Measurements from ENCODE around the gene LRRC61. TPM values are rescaled to one million over a fixed set of nuclear protein-coding genes. Genes with fewer than 3 reads are reported as not detected.

LRRC61 gene, protein sequence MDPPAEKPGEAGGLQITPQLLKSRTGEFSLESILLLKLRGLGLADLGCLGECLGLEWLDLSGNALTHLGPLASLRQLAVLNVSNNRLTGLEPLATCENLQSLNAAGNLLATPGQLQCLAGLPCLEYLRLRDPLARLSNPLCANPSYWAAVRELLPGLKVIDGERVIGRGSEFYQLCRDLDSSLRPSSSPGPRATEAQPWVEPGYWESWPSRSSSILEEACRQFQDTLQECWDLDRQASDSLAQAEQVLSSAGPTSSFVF
- 0.67 and 2.2 TPM in 2 replicates for polyA plus RNA-seq

DNA sequence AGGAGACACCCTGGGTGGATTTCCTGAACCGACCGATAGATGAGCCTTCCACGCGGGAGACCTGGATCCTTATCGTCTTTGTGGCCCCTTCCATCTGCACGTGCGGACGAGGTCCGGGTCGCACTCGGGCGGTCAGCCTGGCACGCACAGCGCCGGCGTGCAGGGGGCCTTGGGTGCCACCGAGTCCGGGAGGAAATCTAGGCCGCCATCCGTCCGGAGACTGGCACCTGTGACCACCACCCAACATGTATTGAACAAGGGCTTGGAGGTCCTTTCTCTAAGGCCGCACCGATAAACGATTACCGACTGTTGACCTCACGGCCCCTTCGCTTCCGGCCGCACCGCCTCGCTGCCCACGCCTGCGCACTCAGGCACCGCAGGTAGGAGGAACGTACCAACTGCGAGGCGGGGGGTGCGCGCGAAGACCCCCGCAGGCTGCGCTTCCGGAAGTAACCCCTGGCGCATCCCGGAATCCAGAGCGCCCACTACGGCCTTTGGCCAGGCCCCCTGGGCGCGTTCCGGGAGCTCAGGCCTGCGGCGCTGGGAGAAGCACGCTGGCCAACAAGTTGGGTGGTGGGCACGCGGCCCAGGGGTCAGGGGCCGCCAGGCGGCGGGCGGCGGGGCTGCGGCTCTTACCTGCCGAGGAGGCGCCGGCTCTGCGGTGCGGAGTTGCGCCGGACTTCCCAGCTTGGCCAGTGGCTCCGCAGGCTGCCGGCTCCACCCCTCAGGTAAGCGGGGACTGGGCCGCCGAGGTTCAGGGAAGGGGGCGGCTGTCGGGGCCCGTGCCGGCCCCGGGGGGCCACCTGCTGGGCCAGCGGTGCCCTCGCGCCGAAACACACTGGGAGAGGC is at the start of gene LRRC61, which contains the start of gene ACTR3C:
Gene LRRC61, plus strand, starts transcription at position 523 of the 849 bp plus-strand sequence. CDS start 13,507 bp downstream, outside the sequence.
Gene ACTR3C, minus strand, starts transcription at position 713 of the 849 bp plus-strand sequence. CDS start 28,249 bp downstream, outside the sequence.

DNA sequence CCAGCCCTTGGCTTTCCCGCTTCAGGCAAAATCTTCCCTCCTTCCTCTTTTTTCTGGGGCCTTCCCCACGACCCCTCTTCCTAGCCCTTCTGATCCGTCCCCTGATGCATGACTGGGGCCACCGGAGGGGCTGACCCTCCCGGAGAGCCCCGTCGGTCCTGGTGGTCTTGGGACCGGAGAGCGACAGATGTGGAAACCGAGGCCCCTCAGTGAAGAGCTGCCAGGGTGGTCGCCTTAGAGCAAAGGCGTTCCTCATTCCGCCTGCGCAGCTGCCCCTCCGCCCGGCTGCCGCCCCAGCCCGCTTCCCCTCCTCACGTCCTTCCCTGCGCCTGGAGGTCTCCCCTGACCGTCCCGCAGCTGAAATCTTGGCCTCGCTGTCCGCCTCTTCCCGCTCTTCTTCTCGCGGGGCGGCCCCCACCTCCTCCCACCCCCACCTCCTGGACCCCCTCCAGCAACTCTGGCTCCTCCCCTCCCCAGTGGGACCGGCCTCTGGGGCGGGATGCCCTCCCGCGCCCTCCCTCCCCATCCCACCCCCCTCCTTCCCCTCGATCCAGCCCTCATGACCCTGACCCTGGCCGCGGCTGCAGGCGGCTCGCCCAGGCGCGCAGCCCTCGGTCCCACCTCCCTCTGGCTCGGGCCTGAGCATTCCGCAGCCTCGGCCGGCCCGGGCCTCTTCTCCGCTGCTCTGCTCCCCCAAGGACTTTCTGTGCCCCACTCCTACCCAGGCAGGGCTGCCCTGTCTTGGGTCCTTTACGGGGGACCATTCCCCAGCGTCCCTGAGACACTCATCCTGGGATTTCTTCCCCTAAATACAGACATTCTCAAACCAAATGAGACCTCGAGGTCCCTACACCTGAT is 18.3 kb downstream of the LRRC61 start, which contains the start of gene RARRES2:
Gene RARRES2, minus strand, starts transcription at position 367 of the 858 bp plus-strand sequence. CDS start 1,020 bp downstream, outside the sequence.

DNA sequence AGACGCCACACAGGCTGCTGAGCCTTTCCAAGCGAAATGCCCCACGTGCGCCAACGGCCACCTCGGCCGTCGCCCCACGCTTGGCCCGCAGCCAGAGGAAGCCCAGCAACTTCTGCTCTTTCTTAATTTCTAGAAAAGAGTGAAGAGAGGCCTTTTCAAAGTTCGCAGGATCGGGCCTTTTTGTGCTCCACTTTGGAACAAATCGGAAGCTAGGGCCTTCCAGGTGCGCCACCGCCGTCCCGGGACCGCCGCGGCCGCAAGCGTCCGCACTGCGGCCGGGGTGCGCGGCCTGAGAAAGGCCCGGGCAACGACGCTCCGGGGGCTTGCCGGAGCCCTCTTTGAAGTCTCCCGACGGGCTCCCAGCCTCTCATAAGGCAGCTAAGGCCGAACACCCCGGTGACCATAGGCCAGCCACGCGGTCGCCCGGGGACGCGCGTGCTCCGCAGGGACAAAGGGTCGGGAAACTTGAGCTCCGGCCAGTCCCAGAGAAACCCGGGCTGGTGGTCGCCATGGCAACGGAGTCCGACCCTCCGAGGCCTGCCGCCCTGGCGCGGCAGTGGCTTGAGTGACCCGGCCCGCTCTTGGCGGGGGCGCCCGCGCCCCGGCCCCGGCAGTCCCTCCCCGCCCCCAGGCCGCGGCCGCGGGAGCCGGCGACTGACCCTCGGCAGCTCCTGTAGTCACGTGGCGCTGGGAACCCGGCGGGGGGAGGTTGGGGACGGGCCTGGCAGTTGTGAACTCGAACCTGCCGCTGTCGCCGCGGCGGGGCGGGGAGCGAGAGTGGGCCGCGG is 45.1 kb downstream of the LRRC61 start, which contains the start of gene REPIN1:
Gene REPIN1, plus strand, starts transcription at position 727 of the 788 bp plus-strand sequence. CDS start 890 bp downstream, outside the sequence.

DNA sequence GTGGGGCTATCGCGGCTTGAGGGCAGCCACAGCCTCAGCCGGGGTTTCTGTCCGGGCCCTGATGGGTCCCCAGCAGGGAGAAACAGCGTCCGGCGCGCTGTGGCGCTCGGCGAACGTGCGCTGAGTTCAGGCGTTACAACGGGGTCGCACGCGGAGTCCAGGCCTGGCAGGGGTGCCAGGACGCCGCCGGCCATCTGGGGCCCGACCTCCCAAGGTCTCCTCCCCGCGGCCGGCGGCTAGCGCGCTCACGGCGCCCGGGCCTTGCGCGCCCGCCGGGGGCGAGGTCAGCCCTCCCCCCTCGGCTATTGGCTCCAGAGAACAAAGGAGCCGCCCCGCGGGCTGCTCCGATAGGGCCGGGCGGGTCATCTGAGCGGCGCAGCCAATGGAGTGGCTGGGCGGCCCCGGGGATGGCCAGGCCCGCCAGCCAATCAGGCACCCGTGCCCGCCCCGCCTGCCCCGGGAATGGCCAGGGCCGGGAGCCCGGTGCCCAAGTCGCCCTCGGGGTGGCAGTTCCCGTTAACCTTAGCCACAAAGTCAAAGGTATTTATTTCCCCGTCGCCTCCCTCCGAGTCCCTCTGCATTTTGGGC is 55.8 kb downstream of the LRRC61 start, which contains the start of gene ZNF775:
Gene ZNF775, plus strand, starts transcription at position 478 of the 588 bp plus-strand sequence. CDS start 9,141 bp downstream, outside the sequence.

Other genes with a start within 250 kb of the LRRC61 start
- 27.7 and 40.6 TPM in 2 replicates for gene ACTR3C, start 190 bp downstream of the LRRC61 start, polyA plus RNA-seq
- 1.3 and 1.9 TPM in 2 replicates for gene RARRES2, start 18.3 kb downstream of the LRRC61 start, polyA plus RNA-seq
- 7.0 and 15.3 TPM in 2 replicates for gene REPIN1, start 45.5 kb downstream of the LRRC61 start, polyA plus RNA-seq
- 0.22 and 0.38 TPM in 2 replicates for gene ZNF775, start 56.0 kb downstream of the LRRC61 start, polyA plus RNA-seq
- gene GIMAP8, start 127.3 kb downstream of the LRRC61 start, polyA plus RNA-seq, result 0.38 TPM in 1 of 2 replicates, not detected in the other
- 0.25 and 1.0 TPM in 2 replicates for gene GIMAP7, start 191.5 kb downstream of the LRRC61 start, polyA plus RNA-seq
- 0.19 TPM in 1 of 2 replicates, not detected in the other for gene GIMAP4, start 244.0 kb downstream of the LRRC61 start, polyA plus RNA-seq